GM23338 (cell line): ENCODE data around the gene EDEM1. TPM values are rescaled to one million over a fixed set of nuclear protein-coding genes. Genes with fewer than 3 reads are reported as not detected.

Experiments used
- ATAC-seq: fragments of 200-7000 bp; cut with Tn5 transposase; 3 replicates; pipeline ENCODE4 v1.9.1; 2020
- DNase-seq: peaks from one replicate; pipeline ENCODE4 v3.0.0-alpha.2; 2015; ENCODE audit warnings: low spot score
- H2AFZ ChIP-seq: fragments of 200-600 bp; sonication (generic); 2 replicates; pipeline ENCODE4 v1.8.0; 2016; ENCODE audit warnings: antibody characterized with exemption, mild to moderate bottlenecking, moderate library complexity
- H3F3A ChIP-seq: fragments of 200-600 bp; sonication (generic); replicated peaks from 2 replicates; pipeline ENCODE4 v1.8.0; 2017; ENCODE audit warnings: antibody characterized with exemption, mixed run types, low read depth
- H3K27ac ChIP-seq: fragments of 200-600 bp; sonication (generic); 2 replicates; pipeline ENCODE4 v1.6.1; 2016; ENCODE audit warnings: low read depth
- H3K27me3 ChIP-seq: fragments of 200-600 bp; sonication (generic); 2 replicates; pipeline ENCODE4 v1.8.0; 2016; ENCODE audit warnings: mild to moderate bottlenecking, mixed run types, moderate library complexity; ENCODE audit not compliant: insufficient read depth
- H3K36me3 ChIP-seq: fragments of 200-600 bp; sonication (generic); 2 replicates; pipeline ENCODE4 v1.8.0; 2016; ENCODE audit warnings: mild to moderate bottlenecking; ENCODE audit not compliant: insufficient read depth
- H3K4me1 ChIP-seq: fragments of 200-600 bp; sonication (generic); 2 replicates; pipeline ENCODE4 v1.8.0; 2016; ENCODE audit warnings: mild to moderate bottlenecking, moderate library complexity; ENCODE audit not compliant: insufficient read depth
- H3K4me2 ChIP-seq: fragments of 200-600 bp; sonication (generic); 2 replicates; pipeline ENCODE4 v1.7.1; 2017; ENCODE audit warnings: mixed run types
- H3K4me3 ChIP-seq: fragments of 200-600 bp; sonication (generic); 2 replicates; pipeline ENCODE4 v1.6.1; 2016; ENCODE audit warnings: mixed run types
- H3K79me2 ChIP-seq: fragments of 200-600 bp; sonication (generic); replicated peaks from 2 replicates; pipeline ENCODE4 v1.8.0; 2017; ENCODE audit warnings: mild to moderate bottlenecking; ENCODE audit not compliant: insufficient read depth
- H3K9me2 ChIP-seq: fragments of 200-600 bp; sonication (generic); 2 replicates; pipeline ENCODE4 v1.8.0; 2017; ENCODE audit not compliant: insufficient read depth
- H4K20me1 ChIP-seq: fragments of 200-600 bp; sonication (generic); replicated peaks from 2 replicates; pipeline ENCODE4 v1.8.0; 2017; ENCODE audit warnings: mild to moderate bottlenecking; ENCODE audit not compliant: insufficient read depth
- H3K27ac Mint-ChIP-seq: 2 replicates; pipeline ENCODE4 v1.8.0; 2020; ENCODE audit warnings: inconsistent platforms, mild to moderate bottlenecking, moderate library complexity, mixed read lengths
- H3K27me3 Mint-ChIP-seq: 3 replicates; pipeline ENCODE4 v1.8.0; 2022; ENCODE audit warnings: low read depth, mild to moderate bottlenecking, moderate library complexity, mixed read lengths, inconsistent platforms; ENCODE audit not compliant: insufficient read depth, poor library complexity
- H3K36me3 Mint-ChIP-seq: 3 replicates; pipeline ENCODE4 v1.8.0; 2021; ENCODE audit warnings: low read depth, mild to moderate bottlenecking, inconsistent platforms, moderate library complexity, mixed read lengths
- H3K4me1 Mint-ChIP-seq: 3 replicates; pipeline ENCODE4 v1.8.0; 2020; ENCODE audit warnings: mild to moderate bottlenecking, inconsistent platforms, mixed read lengths
- H3K4me3 Mint-ChIP-seq: 3 replicates; pipeline ENCODE4 v1.8.0; 2021; ENCODE audit warnings: moderate library complexity, mild to moderate bottlenecking, inconsistent platforms, mixed read lengths
- H3K9me3 Mint-ChIP-seq: 3 replicates; pipeline ENCODE4 v1.8.0; 2020; ENCODE audit warnings: moderate library complexity, mild to moderate bottlenecking, inconsistent platforms, mixed read lengths
- CTCF ChIP-seq, 2 experiments: fragments of 200-600 bp in 1 of 2; sonication (generic) in 1 of 2; conservative IDR thresholded peaks; 2 replicates each; pipeline versions ENCODE4 v1.5.1 to v1.6.1; 2016 to 2017; ENCODE audit warnings: antibody characterized with exemption in 2 of 2, low read depth in 2 of 2, mild to moderate bottlenecking in 2 of 2, moderate library complexity in 1 of 2
- ETS1 ChIP-seq: IDR thresholded peaks from 2 replicates; pipeline ENCODE4 v1.6.1; 2016; ENCODE audit warnings: antibody characterized with exemption
- EZH2phosphoT487 ChIP-seq: fragments of 200-600 bp; sonication (generic); IDR thresholded peaks from one replicate; pipeline ENCODE4 v1.8.1; 2018; ENCODE audit warnings: antibody characterized with exemption; ENCODE audit not compliant: unreplicated experiment
- JUNB ChIP-seq: IDR thresholded peaks from one replicate; pipeline ENCODE4 v1.6.1; 2016; ENCODE audit warnings: antibody characterized with exemption; ENCODE audit not compliant: unreplicated experiment
- NANOG ChIP-seq: IDR thresholded peaks from 2 replicates; pipeline ENCODE4 v1.6.1; 2016; ENCODE audit warnings: antibody characterized with exemption, borderline replicate concordance
- REST ChIP-seq: IDR thresholded peaks from one replicate; pipeline ENCODE4 v1.6.1; 2018; ENCODE audit warnings: antibody characterized with exemption; ENCODE audit not compliant: unreplicated experiment
- STAT1 ChIP-seq: IDR thresholded peaks from one replicate; pipeline ENCODE4 v1.6.1; 2016; ENCODE audit warnings: antibody characterized with exemption; ENCODE audit not compliant: unreplicated experiment
- ZNF114 ChIP-seq: fragments of 250-450 bp; sonication (Bioruptor Pico); IDR thresholded peaks from 2 replicates; pipeline ENCODE4 v1.5.0; 2020; ENCODE audit warnings: mild to moderate bottlenecking, moderate library complexity
- ZNF462 ChIP-seq: fragments of 250-450 bp; sonication (Bioruptor Pico); IDR thresholded peaks from 2 replicates; pipeline ENCODE4 v1.5.0; 2020; ENCODE audit warnings: mild to moderate bottlenecking, moderate library complexity
- polyA plus RNA-seq: library from polyadenylated mRNA; unstranded; fragments of >200 nt; fragmentation: Nextera tagmentation; extraction: Ambion mirVana; gene quantifications from 2 replicates; pipeline ENCODE4 v1.2.1, GENCODE V29; 2016
- total RNA-seq: library from RNA; depleted of rRNA; stranded (reverse); fragments of >200 nt; shearing (Covaris generic); gene quantifications from 2 replicates; pipeline ENCODE4 v1.2.3, GENCODE V29; 2014

The EDEM1 gene
- total and polyA plus RNA-seq, 2 experiments from 2014 or later: 2.2 to 36.7 TPM

GRCh38 chr3:5235655-5236054 is 48.1 kb downstream of the EDEM1 start (continued):
- TF ChIP-seq REST (no peak), ZNF114 (CRISPR knock-in tag) (no peak), EZH2phosphoT487 (no peak), STAT1 (no peak), ETS1 (no peak), JUNB (no peak), NANOG (no peak)

- Mint-ChIP-seq H3K4me1 (no peaks in the 10 kb centered on the region), H3K9me3 (peaks cover 44% of the 10 kb centered on the region), H3K36me3 (peaks cover 4% of the 10 kb centered on the region; the same call in 2 of the 3 replicates), H3K27ac (no peak overlapping the region), H3K27me3 (no peaks in the 10 kb centered on the region), H3K4me3 (no peak overlapping the region)
- no peak overlapping the region for H3K4me3 ChIP-seq
- H3K4me1 ChIP-seq: no peaks in the 10 kb centered on the region
- H4K20me1 ChIP-seq: no peaks in the 10 kb centered on the region
- no peaks in the 10 kb centered on the region for H3K36me3 ChIP-seq
- H2AFZ ChIP-seq: no peak overlapping the region
- no peak overlapping the region for H3K27ac ChIP-seq
- no peak overlapping the region for H3K4me2 ChIP-seq
- no peaks in the 10 kb centered on the region for H3K9me2 ChIP-seq
- no peaks in the 10 kb centered on the region for H3F3A ChIP-seq
- no peaks in the 10 kb centered on the region for H3K27me3 ChIP-seq
- ATAC-seq (no peak), DNase-seq (no peak)
- no peaks in the 10 kb centered on the region for H3K79me2 ChIP-seq
- no peak for TF ChIP-seq EZH2phosphoT487
- no peak for TF ChIP-seq ZNF462 (CRISPR knock-in tag)
- no peak for TF ChIP-seq CTCF (conservative IDR thresholded peaks at IDR 0.05; ENCODE audit: low read depth in 2 of 2)
- no peak for TF ChIP-seq ETS1
These were observed 51.0 kb downstream of the EDEM1 start for GRCh38 chr3:5238545-5238944.
